ENCODE results near the gene PIN1.

Gene PIN1

GRCh38 chr19:9797871-9798270 lies 37.2 kb upstream of the PIN1 start:
- POLR2A ChIA-PET, result interaction anchor here (0.7 kb wide), 1 partner anchor 128 kb away, joined by 3 read pairs; no protein-coding TSS in a partner anchor
- H3K27me3 ChIP-seq (replicated peaks in 2 of 5; ENCODE audit: control insufficient read depth in 4 of 5, insufficient read depth in 5 of 5, low read length in 4 of 5), result no peaks in the 10 kb centered on the region
- no peaks in the 10 kb centered on the region for H3K9me3 ChIP-seq (ENCODE audit: control extremely low read depth in 1 of 5, control insufficient read depth in 4 of 5, insufficient read depth in 2 of 5, low read depth in 1 of 5, low read length in 4 of 5)
- no peak for DNase-seq
- no peaks in the 10 kb centered on the region for H3K36me3 ChIP-seq (ENCODE audit: control insufficient read depth in 4 of 4, insufficient read depth in 4 of 4, low read length in 3 of 4)
- CTCF ChIA-PET, result interaction anchor here (1.3 to 2.1 kb wide), 5 partner anchors 9 to 211 kb away, joined by 3 to 11 read pairs (median 4); no protein-coding TSS in a partner anchor
- 97% methylated on average over 5 of the region's 5 CpGs for WGBS (ENCODE audit: insufficient coverage)
- peaks cover 2 to 17% (median 6%) of the 10 kb centered on the region in 4 experiments for H3K4me1 ChIP-seq (ENCODE audit: control extremely low read depth in 1 of 4, control insufficient read depth in 4 of 4, insufficient read depth in 4 of 4, low read length in 3 of 4)
- H3K4me3 ChIP-seq (ENCODE audit: control insufficient read depth in 1 of 7, extremely low read depth in 1 of 7, insufficient read depth in 4 of 7, low read depth in 2 of 7, low read length in 6 of 7), result no peak overlapping the region
- H3K27ac ChIP-seq (ENCODE audit: insufficient read depth in 1 of 2, low read depth in 1 of 2, low read length in 2 of 2, poor library complexity in 1 of 2, severe bottlenecking in 2 of 2), result no peak overlapping the region

- ChIA-PET POLR2A (interaction anchor here (0.6 kb wide), 3 partner anchors 20 to 399 kb away, joined by 3 to 5 read pairs (median 4); partner anchors contain the start of genes FBXL12 and PIN1), CTCF (interaction anchor here (0.8 to 2.1 kb wide), 6 partner anchors 9 to 213 kb away, joined by 3 to 11 read pairs (median 3); no protein-coding TSS in a partner anchor)
- no peaks in the 10 kb centered on the region for H3K27me3 ChIP-seq (replicated peaks in 2 of 5; ENCODE audit: control insufficient read depth in 4 of 5, insufficient read depth in 5 of 5, low read length in 4 of 5)
- peaks cover 0 to 12% (median 1%) of the 10 kb centered on the region in 4 experiments for H3K4me1 ChIP-seq (ENCODE audit: control extremely low read depth in 1 of 4, control insufficient read depth in 4 of 4, insufficient read depth in 4 of 4, low read length in 3 of 4)
- H3K27ac ChIP-seq (ENCODE audit: insufficient read depth in 1 of 2, low read depth in 1 of 2, low read length in 2 of 2, poor library complexity in 1 of 2, severe bottlenecking in 2 of 2), result no peak overlapping the region
- no peaks in the 10 kb centered on the region for H3K36me3 ChIP-seq (ENCODE audit: control insufficient read depth in 4 of 4, insufficient read depth in 4 of 4, low read length in 3 of 4)
- no peaks in the 10 kb centered on the region for H3K9me3 ChIP-seq (ENCODE audit: control extremely low read depth in 1 of 5, control insufficient read depth in 4 of 5, insufficient read depth in 2 of 5, low read depth in 1 of 5, low read length in 4 of 5)
- no peak overlapping the region for H3K4me3 ChIP-seq (ENCODE audit: control insufficient read depth in 1 of 7, extremely low read depth in 1 of 7, insufficient read depth in 4 of 7, low read depth in 2 of 7, low read length in 6 of 7)
- no peak for DNase-seq
Measured at GRCh38 chr19:9799162-9799561, 36.0 kb upstream of the PIN1 start.

- ChIA-PET CTCF (no interaction called here), POLR2A (interaction anchor here (0.7 kb wide), 1 partner anchor 207 kb away, joined by 3 read pairs; no protein-coding TSS in a partner anchor)
- H3K4me1 ChIP-seq (ENCODE audit: control extremely low read depth in 1 of 4, control insufficient read depth in 4 of 4, insufficient read depth in 4 of 4, low read length in 3 of 4), result peaks cover 0 to 2% (median 0%) of the 10 kb centered on the region in 4 experiments
- no peak overlapping the region for H3K27ac ChIP-seq (ENCODE audit: insufficient read depth in 1 of 2, low read depth in 1 of 2, low read length in 2 of 2, poor library complexity in 1 of 2, severe bottlenecking in 2 of 2)
- H3K27me3 ChIP-seq (replicated peaks in 2 of 5; ENCODE audit: control insufficient read depth in 4 of 5, insufficient read depth in 5 of 5, low read length in 4 of 5), result no peaks in the 10 kb centered on the region
- H3K4me3 ChIP-seq (ENCODE audit: control insufficient read depth in 1 of 7, extremely low read depth in 1 of 7, insufficient read depth in 4 of 7, low read depth in 2 of 7, low read length in 6 of 7), result no peak overlapping the region
- no peak for DNase-seq
- 98% methylated on average over 8 of the region's 10 CpGs for WGBS (ENCODE audit: insufficient coverage)
- H3K9me3 ChIP-seq (ENCODE audit: control extremely low read depth in 1 of 5, control insufficient read depth in 4 of 5, insufficient read depth in 2 of 5, low read depth in 1 of 5, low read length in 4 of 5), result no peaks in the 10 kb centered on the region
- H3K36me3 ChIP-seq (ENCODE audit: control insufficient read depth in 4 of 4, insufficient read depth in 4 of 4, low read length in 3 of 4), result peaks cover 0 to 5% (median 3%) of the 10 kb centered on the region in 4 experiments
Measured at GRCh38 chr19:9801976-9802375, 33.1 kb upstream of the PIN1 start.

- ChIA-PET CTCF (interaction anchor here (0.8 to 0.9 kb wide), 2 partner anchors 10 to 11 kb away, joined by 3 to 4 read pairs; no protein-coding TSS in a partner anchor), POLR2A (no interaction called here)
- H3K27me3 ChIP-seq (replicated peaks in 2 of 5; ENCODE audit: control insufficient read depth in 4 of 5, insufficient read depth in 5 of 5, low read length in 4 of 5), result no peaks in the 10 kb centered on the region
- peaks cover 13 to 42% (median 30%) of the 10 kb centered on the region in 4 experiments for H3K36me3 ChIP-seq (ENCODE audit: control insufficient read depth in 4 of 4, insufficient read depth in 4 of 4, low read length in 3 of 4)
- no CpG with 5 or more reads among the region's 3 CpGs for WGBS (ENCODE audit: insufficient coverage)
- H3K4me3 ChIP-seq (ENCODE audit: control insufficient read depth in 1 of 7, extremely low read depth in 1 of 7, insufficient read depth in 4 of 7, low read depth in 2 of 7, low read length in 6 of 7), result no peak overlapping the region
- no peaks in the 10 kb centered on the region for H3K9me3 ChIP-seq (ENCODE audit: control extremely low read depth in 1 of 5, control insufficient read depth in 4 of 5, insufficient read depth in 2 of 5, low read depth in 1 of 5, low read length in 4 of 5)
- H3K27ac ChIP-seq (ENCODE audit: insufficient read depth in 1 of 2, low read depth in 1 of 2, low read length in 2 of 2, poor library complexity in 1 of 2, severe bottlenecking in 2 of 2), result no peak overlapping the region
- H3K4me1 ChIP-seq (ENCODE audit: control extremely low read depth in 1 of 4, control insufficient read depth in 4 of 4, insufficient read depth in 4 of 4, low read length in 3 of 4), result no peaks in the 10 kb centered on the region
- DNase-seq, result no peak
Measured at GRCh38 chr19:9806803-9807202, 28.3 kb upstream of the PIN1 start.

- ChIA-PET CTCF (interaction anchor here (1.3 to 1.6 kb wide), 2 partner anchors 10 to 13 kb away, joined by 3 to 5 read pairs; no protein-coding TSS in a partner anchor), POLR2A (no interaction called here)
- 100% methylated on average over 11 of the region's 11 CpGs for WGBS (ENCODE audit: insufficient coverage)
- DNase-seq, result no peak
- H3K36me3 ChIP-seq (ENCODE audit: control insufficient read depth in 4 of 4, insufficient read depth in 4 of 4, low read length in 3 of 4), result peaks cover 13 to 42% (median 33%) of the 10 kb centered on the region in 4 experiments
- H3K27ac ChIP-seq (ENCODE audit: insufficient read depth in 1 of 2, low read depth in 1 of 2, low read length in 2 of 2, poor library complexity in 1 of 2, severe bottlenecking in 2 of 2), result no peak overlapping the region
- H3K4me3 ChIP-seq (ENCODE audit: control insufficient read depth in 1 of 7, extremely low read depth in 1 of 7, insufficient read depth in 4 of 7, low read depth in 2 of 7, low read length in 6 of 7), result no peak overlapping the region
- H3K4me1 ChIP-seq (ENCODE audit: control extremely low read depth in 1 of 4, control insufficient read depth in 4 of 4, insufficient read depth in 4 of 4, low read length in 3 of 4), result no peaks in the 10 kb centered on the region
- no peaks in the 10 kb centered on the region for H3K9me3 ChIP-seq (ENCODE audit: control extremely low read depth in 1 of 5, control insufficient read depth in 4 of 5, insufficient read depth in 2 of 5, low read depth in 1 of 5, low read length in 4 of 5)
- H3K27me3 ChIP-seq (replicated peaks in 2 of 5; ENCODE audit: control insufficient read depth in 4 of 5, insufficient read depth in 5 of 5, low read length in 4 of 5), result no peaks in the 10 kb centered on the region
Measured at GRCh38 chr19:9808855-9809824, 26.0 kb upstream of the PIN1 start.

- H3K4me1 ChIP-seq (ENCODE audit: control extremely low read depth in 1 of 4, control insufficient read depth in 4 of 4, insufficient read depth in 4 of 4, low read length in 3 of 4), result no peaks in the 10 kb centered on the region
Measured at GRCh38 chr19:9811139-9811538, 24.0 kb upstream of the PIN1 start.

More at GRCh38 chr19:9811139-9811538, 24.0 kb upstream of the PIN1 start:
- Histone ChIP-seq H3K4me3 (ENCODE audit: control insufficient read depth in 1 of 7, extremely low read depth in 1 of 7, insufficient read depth in 4 of 7, low read depth in 2 of 7, low read length in 6 of 7) (no peak overlapping the region), H3K27ac (ENCODE audit: insufficient read depth in 1 of 2, low read depth in 1 of 2, low read length in 2 of 2, poor library complexity in 1 of 2, severe bottlenecking in 2 of 2) (no peak overlapping the region), H3K36me3 (ENCODE audit: control insufficient read depth in 4 of 4, insufficient read depth in 4 of 4, low read length in 3 of 4) (peaks cover 9 to 47% (median 34%) of the 10 kb centered on the region in 4 experiments), H3K27me3 (replicated peaks in 2 of 5; ENCODE audit: control insufficient read depth in 4 of 5, insufficient read depth in 5 of 5, low read length in 4 of 5) (no peaks in the 10 kb centered on the region), H3K9me3 (ENCODE audit: control extremely low read depth in 1 of 5, control insufficient read depth in 4 of 5, insufficient read depth in 2 of 5, low read depth in 1 of 5, low read length in 4 of 5) (peaks cover 0 to 3% (median 0%) of the 10 kb centered on the region in 5 experiments)
- POLR2A ChIA-PET, result no interaction called here
- CTCF ChIA-PET, result no interaction called here
- DNase-seq, result no peak
- WGBS (ENCODE audit: insufficient coverage), result 97% methylated on average over 21 of the region's 21 CpGs

All from common myeloid progenitor, CD34-positive (primary cell).